HG02759 (cell line): Measurements from ENCODE around the gene ZNHIT2.

Experiments used
- ATAC-seq: cut with Tn5 transposase; IDR thresholded peaks from one replicate; pipeline ENCODE4 v1.9.1; 2021; ENCODE audit warnings: mild to moderate bottlenecking, moderate library complexity; ENCODE audit not compliant: unreplicated experiment

The ZNHIT2 gene

DNA sequence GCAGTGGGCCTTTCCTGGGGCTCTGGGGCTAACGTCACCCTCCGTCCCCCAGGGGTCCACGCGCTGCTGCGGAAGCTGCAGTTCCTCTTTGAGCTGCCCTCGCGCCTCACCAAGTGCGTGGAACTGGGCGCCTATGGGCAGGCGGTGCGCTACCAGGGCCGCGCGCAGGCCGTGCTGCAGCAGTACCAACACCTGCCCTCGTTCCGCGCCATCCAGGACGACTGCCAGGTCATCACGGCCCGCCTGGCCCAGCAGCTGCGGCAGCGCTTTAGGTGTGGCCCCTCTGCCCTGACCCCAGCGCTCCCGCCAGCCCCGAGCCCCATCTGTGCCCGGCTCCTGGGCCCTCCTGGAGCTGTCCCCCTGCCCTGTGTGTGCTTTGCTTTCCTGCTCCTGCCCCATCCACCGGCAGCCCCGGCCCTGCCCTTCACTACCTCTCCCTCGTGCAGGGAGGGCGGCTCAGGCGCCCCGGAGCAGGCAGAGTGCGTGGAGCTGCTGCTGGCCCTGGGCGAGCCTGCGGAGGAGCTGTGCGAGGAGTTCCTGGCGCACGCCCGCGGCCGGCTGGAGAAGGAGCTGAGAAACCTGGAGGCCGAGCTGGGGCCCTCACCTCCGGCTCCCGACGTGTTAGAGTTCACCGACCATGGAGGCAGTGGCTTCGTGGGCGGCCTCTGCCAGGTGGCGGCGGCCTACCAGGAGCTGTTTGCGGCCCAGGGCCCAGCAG lies 9.6 kb downstream of the ZNHIT2 start:
- ATAC-seq, result no peak

DNA sequence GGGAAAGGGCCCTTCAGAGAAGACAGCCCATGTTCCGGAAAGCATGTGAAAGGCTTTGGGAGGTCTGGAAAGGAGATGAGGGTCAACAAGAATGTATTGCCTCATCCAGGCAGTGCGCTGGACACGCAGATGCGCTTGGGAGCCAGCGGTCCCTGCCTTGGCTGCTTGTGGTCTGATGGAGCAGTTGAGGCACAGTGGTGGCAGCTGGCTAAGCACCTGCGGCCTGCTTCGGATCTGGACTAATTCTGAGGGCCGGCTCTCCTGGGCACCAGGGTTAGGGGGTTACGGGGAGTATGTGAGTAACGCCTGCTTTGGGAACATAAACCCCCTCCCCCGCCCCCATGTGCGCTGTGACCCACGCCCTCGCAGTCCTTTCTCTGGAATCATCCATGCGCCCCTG lies 10.4 kb downstream of the ZNHIT2 start:
- ATAC-seq, result no peak

DNA sequence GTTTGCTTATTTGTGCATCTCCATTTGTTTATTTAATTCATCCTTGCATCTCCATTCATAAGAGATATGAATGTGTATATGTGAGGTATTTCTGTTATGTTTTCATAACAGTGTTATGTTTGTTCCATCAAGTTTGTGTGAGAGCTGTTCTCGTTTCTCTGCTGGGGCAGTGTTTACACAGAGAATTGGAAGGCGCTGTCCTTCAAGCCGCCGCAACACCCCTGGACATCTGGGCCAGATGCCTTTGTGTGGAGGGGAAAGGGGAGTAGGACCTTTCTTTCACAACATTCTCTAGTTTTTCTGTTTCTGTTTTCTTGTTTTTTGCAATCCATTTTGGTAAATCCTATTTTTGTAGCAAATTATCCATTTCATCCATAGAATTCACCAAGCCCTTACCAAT lies 12.9 kb downstream of the ZNHIT2 start:
- no peak for ATAC-seq

DNA sequence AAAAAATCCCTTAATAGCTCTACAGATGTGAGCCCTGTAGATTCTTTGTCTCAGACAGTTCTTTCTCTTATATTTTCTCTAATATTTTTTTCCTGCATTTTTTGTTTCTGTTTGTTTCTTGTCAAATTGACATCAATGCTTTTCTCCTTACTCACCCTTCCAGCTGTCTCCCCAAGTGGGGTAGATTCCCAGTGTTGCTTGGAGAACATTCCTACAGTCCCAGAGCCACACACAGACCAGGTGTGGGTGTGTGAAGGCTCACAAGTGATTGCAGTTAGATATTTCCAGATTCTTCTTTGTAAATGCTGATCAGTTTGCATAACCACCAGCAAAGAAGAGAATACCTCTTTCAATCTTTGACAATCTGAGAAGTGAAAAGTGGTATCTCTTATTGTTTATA lies 14.0 kb downstream of the ZNHIT2 start:
- no peak for ATAC-seq

DNA sequence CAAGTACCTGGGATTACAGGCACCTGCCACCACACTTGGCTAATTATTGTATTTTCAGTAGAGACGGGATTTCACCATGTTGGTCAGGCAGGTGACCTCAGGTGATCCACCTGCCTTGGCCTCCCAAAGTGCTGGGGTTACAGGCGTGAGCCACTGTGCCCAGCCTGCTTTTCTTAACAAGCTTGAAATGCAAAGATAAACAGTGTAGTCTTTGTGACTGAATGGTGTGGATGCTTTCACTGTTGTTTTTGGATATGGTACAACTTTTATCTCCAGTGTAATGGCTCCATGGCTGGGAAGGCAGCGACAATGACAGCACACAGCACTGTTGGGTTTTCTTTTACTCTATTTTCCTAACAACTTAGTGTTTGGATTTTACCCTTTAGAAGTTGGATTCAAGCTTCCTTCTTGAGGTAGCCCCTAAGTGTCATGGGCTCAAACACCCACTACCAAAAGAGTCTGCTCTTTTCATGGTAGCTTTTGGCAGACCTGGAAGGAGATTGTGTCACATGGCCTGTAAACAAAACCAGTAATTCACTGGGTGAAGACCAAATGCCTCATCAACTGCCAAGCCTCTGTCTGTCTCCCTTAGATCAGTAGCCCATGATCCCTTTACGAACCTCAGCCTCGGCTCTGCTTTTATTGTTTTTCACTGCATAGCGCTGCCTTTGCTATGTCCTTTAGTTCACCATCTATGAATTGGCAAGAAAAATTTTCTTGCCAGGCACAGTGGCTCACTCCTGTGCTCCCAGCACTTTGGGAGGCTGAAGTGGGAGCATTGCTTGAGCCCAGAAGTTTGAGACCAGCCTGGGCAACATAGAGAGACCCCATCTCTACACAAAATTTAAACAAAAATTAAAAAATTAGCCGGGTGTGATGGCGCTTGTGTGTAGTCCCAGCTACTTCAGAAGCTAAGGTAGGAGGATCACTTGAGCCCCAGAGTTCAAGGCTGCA lies 15.1 kb downstream of the ZNHIT2 start:
- no peak for ATAC-seq

DNA sequence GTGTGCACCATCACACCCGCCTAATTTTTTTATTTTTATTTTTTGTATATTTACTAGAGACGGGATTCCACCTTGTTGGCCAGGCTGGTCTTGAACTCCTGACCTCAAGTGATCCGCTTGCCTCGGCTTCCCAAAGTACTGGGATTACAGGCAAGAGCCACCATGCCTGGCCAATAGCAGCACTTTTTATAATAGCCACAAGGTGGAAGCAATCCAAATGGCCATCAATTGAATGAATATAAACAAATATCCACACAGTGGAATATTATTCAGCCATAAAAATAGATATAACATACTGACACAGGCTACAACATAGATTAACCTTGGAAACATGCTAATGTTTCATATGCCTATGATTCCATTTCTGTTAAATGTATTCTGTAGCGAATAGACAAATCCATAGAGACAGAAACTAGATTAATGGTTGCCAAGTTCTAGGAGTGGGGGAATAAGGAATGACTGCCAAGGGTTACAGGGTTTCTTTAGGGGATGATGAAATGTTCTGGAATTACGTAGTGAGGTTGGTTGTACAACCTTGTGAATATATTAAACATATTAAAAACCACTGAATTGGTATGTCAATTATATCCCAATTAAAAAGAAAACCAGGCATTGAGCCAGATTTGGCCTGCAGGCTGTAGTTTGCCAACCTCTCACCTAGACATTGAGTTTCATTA lies 16.7 kb downstream of the ZNHIT2 start:
- ATAC-seq, result no peak

DNA sequence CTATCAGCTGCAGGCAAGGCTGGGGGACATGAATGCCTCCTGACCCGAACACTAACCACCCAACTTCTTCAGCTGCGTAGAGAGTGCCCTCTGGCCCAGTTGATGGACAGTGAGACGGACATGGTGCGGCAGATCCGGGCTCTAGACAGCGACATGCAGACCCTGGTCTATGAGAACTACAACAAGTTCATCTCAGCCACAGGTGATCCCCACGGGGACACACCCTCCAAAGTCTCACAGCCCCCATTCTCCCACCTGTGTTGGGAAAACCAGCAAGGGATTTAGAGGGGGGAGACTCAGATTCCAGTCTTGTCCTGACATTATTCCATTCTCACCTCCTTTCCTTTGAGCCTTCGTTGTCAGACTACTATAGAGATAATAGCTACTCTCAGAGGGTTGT lies 20.6 kb downstream of the ZNHIT2 start:
- no peak for ATAC-seq

DNA sequence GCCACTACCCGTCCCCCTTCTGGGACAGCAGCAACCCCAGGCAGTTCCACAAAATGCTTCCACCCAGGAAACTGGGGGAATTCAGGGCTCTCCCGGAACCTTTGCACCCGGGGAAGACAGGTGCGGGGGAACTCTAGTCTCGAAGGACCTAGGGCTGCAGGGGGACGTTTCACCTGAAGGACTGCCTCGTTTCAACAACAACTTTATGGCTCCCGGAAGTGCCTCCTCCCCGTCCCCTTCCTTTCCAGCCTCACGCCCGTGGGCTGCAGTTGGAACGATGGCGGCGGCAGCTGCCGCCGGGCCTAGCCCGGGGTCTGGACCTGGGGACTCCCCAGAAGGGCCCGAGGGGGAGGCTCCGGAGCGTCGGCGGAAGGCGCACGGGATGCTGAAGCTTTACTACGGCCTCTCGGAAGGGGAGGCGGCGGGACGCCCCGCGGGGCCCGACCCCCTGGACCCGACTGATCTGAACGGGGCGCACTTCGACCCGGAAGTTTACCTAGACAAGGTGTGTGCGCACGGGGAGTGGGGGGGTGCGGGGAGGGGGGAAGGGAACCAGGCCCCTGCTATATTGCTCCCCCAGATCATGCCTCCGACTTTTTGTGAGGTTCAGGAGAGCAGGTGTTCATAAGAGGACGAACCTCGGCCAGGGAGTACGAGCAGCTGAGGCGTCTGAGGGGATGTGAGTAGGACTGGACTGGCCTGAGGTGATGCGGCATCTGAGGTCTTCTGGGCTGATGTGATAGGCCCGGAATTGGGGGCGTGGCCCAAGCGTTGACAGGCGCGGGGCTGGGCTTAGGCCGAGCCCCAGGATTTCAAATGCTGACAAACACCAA lies 21.3 kb downstream of the ZNHIT2 start, which contains the start of gene VPS51:
Gene VPS51 (plus strand): TSS at position 241 of the 833 bp plus-strand sequence. CDS start 37 bp downstream, at position 278.
- peak; percentile 85 for ATAC-seq

DNA sequence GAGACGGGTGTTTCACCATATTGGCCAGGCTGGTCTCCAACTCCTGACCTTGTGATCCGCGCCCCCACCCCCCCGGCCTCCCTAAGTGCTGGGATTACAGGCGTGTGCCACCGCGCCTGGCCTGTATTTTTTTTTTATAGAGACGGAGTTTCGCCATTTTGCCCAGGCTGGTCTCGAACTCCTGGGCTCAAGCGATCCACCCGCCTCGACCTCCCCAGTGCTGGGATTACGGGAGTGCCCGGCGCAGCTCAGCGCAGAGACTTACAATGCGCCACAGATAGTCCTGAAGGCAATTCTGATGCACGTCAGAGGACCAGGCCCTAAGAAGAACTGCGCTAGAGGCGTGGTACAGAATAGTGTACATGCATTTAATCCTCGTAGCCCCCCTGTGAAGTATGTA lies 22.1 kb downstream of the ZNHIT2 start:
- no peak for ATAC-seq

DNA sequence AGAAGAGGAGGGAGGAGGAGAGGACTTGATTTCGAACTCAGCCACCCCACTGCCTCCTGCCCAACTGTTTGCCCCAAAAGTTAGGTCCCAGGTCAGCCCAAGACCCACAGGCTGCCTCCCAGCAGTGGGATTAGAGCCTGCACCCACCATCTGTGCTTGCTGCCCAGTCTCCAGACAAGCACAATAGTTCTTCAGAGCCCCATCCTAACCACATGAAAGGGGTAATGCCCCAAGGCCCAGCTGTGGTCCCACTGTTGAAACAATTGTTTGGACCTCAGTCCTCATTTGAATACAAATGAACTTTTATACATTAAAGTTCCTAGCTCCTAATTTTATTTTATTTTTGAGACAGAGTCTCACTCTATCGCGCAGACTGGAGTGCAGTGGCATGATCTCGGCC lies 26.9 kb downstream of the ZNHIT2 start:
- no peak for ATAC-seq

DNA sequence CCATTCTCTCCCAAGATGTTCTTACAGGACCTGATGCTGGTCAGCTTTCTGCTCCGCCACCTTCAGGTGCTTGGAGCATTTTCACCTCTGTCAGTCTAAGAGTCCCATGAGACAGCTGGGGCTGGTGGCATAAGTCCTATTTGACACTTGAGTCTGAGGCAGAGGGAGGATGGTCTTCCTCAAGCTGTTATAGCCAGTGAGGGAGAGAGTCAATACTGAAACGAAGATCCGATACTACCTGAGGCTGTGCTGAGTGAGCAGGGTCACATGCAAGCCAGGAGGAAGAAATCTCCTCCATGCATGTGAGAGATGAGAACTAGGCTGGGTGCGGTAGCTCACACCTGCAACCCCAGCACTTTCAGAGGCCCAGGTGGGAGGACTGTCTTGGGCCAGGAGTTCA lies 27.9 kb downstream of the ZNHIT2 start:
- no peak for ATAC-seq

DNA sequence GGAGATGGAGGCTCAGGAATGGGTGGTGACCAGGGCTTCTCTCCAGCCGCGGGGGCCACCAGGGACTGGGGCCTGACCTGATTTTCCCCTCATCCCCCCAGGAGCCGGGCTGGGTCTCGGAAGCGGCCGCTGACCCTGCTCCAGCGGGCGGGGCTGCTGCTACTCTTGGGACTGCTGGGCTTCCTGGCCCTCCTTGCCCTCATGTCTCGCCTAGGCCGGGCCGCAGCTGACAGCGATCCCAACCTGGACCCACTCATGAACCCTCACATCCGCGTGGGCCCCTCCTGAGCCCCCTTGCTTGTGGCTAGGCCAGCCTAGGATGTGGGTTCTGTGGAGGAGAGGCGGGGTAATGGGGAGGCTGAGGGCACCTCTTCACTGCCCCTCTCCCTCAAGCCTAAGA lies 29.7 kb downstream of the ZNHIT2 start:
- ATAC-seq, result no peak

DNA sequence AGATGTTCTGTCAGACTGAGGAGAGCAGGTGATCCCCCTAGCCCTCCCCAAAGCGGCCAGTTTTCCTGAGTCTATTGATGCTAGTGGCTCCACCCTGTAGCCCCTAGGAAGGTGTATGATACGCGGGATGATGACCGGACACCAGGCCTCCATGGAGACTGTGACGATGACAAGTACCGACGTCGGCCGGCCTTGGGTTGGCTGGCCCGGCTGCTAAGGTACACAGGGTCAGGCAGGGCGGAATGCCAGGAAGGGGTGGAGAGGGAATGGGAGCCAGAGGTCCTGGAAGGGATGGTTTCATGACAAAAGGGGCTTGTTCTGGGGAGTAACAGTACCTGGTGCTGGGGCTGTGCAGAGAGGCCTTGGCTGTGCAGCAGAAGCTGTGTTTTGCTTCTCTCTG lies 30.3 kb downstream of the ZNHIT2 start:
- ATAC-seq, result no peak

DNA sequence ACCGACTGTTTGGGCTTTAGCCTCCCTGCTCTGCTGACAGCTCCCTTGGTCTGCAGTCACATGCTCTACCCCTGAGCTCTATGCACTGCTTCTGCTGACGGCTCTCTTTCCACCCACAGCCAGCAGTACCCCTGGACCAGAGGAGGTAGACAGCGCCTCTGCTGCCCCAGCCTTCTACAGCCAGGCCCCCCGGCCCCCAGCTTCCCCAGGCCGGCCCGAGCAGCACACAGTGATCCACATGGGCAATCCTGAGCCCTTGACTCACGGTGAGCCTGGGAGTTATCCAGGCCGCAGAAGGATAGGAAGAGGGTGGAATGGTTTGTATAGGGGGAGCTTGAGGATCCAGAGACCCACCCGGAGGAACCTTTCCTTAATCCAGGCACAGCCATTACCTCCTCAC lies 30.7 kb downstream of the ZNHIT2 start:
- no peak for ATAC-seq

DNA sequence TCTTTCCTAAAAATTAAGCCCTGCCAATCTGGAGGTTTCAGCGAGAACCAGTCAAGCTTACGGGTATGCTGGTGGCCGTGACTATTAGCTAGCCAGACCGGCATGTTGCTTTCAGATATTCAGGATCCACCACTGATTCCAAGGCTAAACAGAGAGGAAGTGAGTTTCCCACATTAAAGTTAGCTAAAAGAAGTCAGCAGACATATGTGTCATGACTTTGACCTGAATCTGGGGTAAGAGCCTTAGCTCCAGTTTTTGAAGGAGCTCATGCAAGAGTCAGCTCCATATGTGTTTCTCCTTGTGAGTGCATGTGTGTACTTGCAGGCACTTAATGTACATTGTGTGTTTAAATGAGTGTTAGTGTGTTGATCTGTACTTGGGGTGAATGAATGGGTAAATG lies 32.1 kb downstream of the ZNHIT2 start:
- no peak for ATAC-seq

DNA sequence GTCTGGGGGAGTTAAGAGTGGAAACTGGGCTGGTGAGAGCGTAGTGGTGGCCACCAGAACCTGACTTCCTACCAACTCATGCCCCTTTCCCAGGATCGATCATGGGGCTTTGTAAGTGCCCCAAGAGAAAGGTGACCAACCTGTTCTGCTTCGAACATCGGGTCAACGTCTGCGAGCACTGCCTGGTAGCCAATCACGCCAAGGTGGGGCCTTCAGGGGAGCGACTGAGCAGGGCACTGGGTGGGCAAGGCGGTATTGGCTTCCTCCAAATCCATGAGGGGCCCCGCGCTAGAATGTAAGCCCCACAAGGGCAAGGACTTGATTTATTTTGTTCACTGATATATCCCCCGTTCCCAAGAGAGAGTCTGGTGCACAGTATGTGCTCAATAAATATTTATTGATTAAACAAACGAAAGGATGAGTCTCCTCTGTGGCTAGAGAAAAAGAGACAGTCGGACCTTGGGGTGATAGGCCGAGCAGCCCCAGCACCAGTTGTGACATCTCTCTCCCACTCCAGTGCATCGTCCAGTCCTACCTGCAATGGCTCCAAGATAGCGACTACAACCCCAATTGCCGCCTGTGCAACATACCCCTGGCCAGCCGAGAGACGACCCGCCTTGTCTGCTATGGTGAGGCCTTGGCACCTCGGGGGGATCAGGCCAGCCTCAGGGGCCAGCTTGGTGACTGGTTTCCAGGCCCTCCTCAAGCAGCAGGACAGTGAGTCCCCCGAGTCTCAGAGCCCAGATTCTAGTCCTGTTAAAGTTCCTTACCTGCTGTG lies 32.7 kb downstream of the ZNHIT2 start:
- no peak for ATAC-seq

DNA sequence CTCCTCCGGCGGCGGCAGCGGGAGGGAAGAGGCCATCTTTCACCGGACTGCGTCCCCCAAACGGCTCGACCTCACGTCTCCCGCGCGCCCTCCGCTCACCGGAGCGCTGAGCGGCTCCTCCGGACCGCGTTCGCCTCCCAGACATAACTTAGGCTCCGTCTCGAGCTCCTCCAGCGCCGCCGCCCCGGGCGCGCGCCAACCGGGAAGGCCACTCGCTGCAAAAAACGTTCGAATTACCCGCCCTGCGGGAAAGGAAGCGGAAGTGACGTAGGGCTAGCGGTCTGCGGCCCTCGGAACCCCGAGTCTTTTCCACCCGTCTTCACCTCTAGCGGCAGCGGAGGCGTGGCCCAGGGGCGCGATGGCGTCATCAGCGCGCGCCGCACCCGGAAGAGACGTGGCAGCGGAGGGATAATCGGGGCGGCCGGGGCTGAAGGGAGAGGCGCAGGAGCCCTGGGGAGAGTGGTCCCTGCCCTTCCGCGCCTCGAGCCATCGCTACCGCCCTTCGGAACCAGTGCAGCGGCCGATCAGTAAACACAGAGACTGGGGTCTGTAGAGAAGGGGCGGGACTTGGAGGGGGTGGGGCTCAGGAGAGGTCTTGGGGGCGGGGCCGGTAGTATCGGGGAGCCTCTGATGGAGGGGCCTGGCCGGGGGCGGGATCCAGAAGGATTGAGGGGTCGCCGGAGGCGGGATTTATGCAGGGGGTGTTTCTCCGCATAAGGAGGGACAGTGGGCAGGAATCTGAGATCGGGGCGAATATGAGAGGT lies 33.5 kb downstream of the ZNHIT2 start, which contains the start of the genes CDCA5 and ZFPL1:
Gene CDCA5 (minus strand): TSS at position 207 of the 764 bp plus-strand sequence. CDS start 62 bp downstream, at position 145.
Gene ZFPL1 (plus strand): TSS at position 389 of the 764 bp plus-strand sequence. CDS start 477 bp downstream, outside the sequence.
- peak; percentile 84 for ATAC-seq

DNA sequence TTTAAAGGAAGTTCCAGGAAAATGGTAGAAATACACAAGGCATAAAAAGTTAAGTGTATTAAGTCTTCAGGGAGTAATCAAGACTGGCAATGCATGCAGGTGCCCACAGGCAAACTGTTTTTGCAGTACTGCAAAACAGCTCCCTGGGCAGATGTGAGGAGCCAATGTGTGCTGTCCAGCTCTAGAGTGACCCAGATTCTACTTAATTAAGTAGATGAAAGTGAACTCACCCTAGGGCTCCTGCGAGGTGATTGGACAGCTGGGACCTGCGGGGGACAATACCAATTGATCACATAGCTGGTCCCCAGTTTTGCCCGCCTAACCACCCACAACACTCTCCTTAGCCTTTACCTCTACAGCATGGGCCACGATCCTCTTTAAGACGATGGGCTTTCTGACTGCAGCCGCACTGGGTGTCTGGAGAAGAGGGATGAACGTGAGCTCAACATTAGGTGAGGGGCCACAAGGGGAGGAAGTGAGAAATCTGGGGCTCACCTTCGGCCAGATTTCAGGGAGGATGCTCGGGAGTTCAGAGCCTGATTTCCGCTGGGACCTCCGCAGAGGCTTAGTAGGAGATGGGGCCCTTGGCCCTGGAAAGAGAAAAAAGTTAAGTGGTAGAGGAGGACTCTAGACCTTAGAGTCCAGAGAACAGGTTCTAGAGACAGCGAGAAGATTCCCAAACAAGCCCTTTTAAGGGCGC lies 34.2 kb downstream of the ZNHIT2 start:
- ATAC-seq, result peak; percentile 17
